Muscle of arm (tissue), 12 donors: ENCODE data around the gene OTOGL. TPM values are rescaled to one million over a fixed set of nuclear protein-coding genes. Genes with fewer than 3 reads are reported as not detected.
"Not testable (repeated sequence)": the region's sequence is repeated elsewhere in the genome, so short reads cannot be mapped to it uniquely, and the experiment has no call there.

ENCODE experiments used
- DNase-seq: peaks from one replicate; pipeline ENCODE4 v3.0.0-alpha.2; 2013
- polyA plus RNA-seq, 12 donors: library from polyadenylated mRNA; unstranded; fragments of 120-200 nt; gene quantifications; one replicate each; pipeline ENCODE4 v1.2.1, GENCODE V29; 2013; ENCODE audit not compliant: insufficient read length in 12 of 12

OTOGL gene
- polyA plus RNA-seq, 12 donors = 0.30 to 0.74 (median 0.61) TPM; not detected in 2

- no peak for DNase-seq
These were observed 172.4 kb downstream of the OTOGL start for GRCh38 chr12:80271780-80272179.

- DNase-seq = no peak
These were observed 173.1 kb downstream of the OTOGL start for GRCh38 chr12:80272387-80272915.

GRCh38 chr12:80273144-80273543, 173.8 kb downstream of the OTOGL start:
- DNase-seq = no peak

- DNase-seq = no peak
These were observed 178.4 kb downstream of the OTOGL start for GRCh38 chr12:80277732-80278131.

- no peak for DNase-seq
These were observed 182.9 kb downstream of the OTOGL start for GRCh38 chr12:80282226-80282625.

- no peak for DNase-seq
These were observed 183.4 kb downstream of the OTOGL start for GRCh38 chr12:80282761-80283160.

GRCh38 chr12:80291108-80291754, 191.9 kb downstream of the OTOGL start:
- no peak for DNase-seq

GRCh38 chr12:80293347-80293746, 194.0 kb downstream of the OTOGL start:
- no peak for DNase-seq

- DNase-seq = no peak
These were observed 194.4 kb downstream of the OTOGL start for GRCh38 chr12:80293759-80294158.

GRCh38 chr12:80299219-80299618, 199.9 kb downstream of the OTOGL start:
- no peak for DNase-seq

- DNase-seq = no peak
These were observed 200.6 kb downstream of the OTOGL start for GRCh38 chr12:80299976-80300375.

- not testable (repeated sequence) for DNase-seq
These were observed 208.1 kb downstream of the OTOGL start for GRCh38 chr12:80307436-80307835.

- DNase-seq = no peak
These were observed 213.9 kb downstream of the OTOGL start for GRCh38 chr12:80313209-80313608.

- DNase-seq = no peak
These were observed 215.4 kb downstream of the OTOGL start for GRCh38 chr12:80314741-80315140.

GRCh38 chr12:80316222-80316621, 216.9 kb downstream of the OTOGL start:
- no peak for DNase-seq

- no peak for DNase-seq
These were observed 218.0 kb downstream of the OTOGL start for GRCh38 chr12:80317307-80317706.

- no peak for DNase-seq
These were observed 218.6 kb downstream of the OTOGL start for GRCh38 chr12:80317899-80318298.

GRCh38 chr12:80320121-80320678, 220.9 kb downstream of the OTOGL start:
- no peak for DNase-seq

GRCh38 chr12:80321653-80322052, 222.3 kb downstream of the OTOGL start:
- no peak for DNase-seq

GRCh38 chr12:80325167-80325959, 226.0 kb downstream of the OTOGL start:
- no peak for DNase-seq

- no peak for DNase-seq
These were observed 233.5 kb downstream of the OTOGL start for GRCh38 chr12:80332827-80333226.

GRCh38 chr12:80352474-80352873, 253.1 kb downstream of the OTOGL start:
- no peak for DNase-seq

GRCh38 chr12:80353254-80353653, 253.9 kb downstream of the OTOGL start:
- DNase-seq = no peak
